Lower leg skin (tissue), 4 donors: Measurements from ENCODE around the gene TIAM2. TPM values are rescaled to one million over a fixed set of nuclear protein-coding genes. Genes with fewer than 3 reads are reported as not detected.

ENCODE experiments used
- DNase-seq, 2 donors: peaks; one replicate each; pipeline ENCODE4 v3.0.0-alpha.2; 2019; ENCODE audit warnings: low spot score in 2 of 2
- H3K4me3 ChIP-seq: fragments of 200-600 bp; sonication (generic); 2 replicates; pipeline ENCODE4 v1.5.1; 2017; ENCODE audit warnings: mild to moderate bottlenecking, low read depth; ENCODE audit not compliant: poor library complexity, severe bottlenecking
- POLR2A ChIP-seq, 2 donors: fragments of 450-650 bp; IDR thresholded peaks; one replicate each; pipeline ENCODE4 v1.6.1; 2016 to 2017; ENCODE audit warnings: antibody characterized with exemption in 2 of 2, mild to moderate bottlenecking in 1 of 2, moderate library complexity in 1 of 2
- WGBS, 2 donors: methylation state at CpG; one replicate each; pipeline ENCODE4 v1.1.5; 2018; 5-methylcytosine and 5-hydroxymethylcytosine counted together
- intact Hi-C: fragments of 100-400 bp; cut with DNase I; formaldehyde crosslinking; loops from one replicate; pipeline ENCODE4 v1.15.0; 2023; ENCODE audit warnings: low total_unique reads
- total RNA-seq, 4 donors: library from RNA; depleted of rRNA; stranded (reverse); fragments of >200 nt; gene quantifications; one replicate each; pipeline ENCODE4 v1.1.0, GENCODE V29; 2016
- TF ChIP-seq, protein P1 (sequence below), 3 donors: fragments of 450-650 bp; IDR thresholded peaks; one replicate each; pipeline ENCODE4 v1.5.1; 2016; ENCODE audit warnings: antibody characterized with exemption in 3 of 3, mild to moderate bottlenecking in 3 of 3, moderate library complexity in 2 of 3

Gene TIAM2
- total RNA-seq, 4 donors from 2014 or later: 5.4 to 11.0 (median 7.4) TPM

GRCh38 chr6:155171109-155171746, 176.1 kb downstream of the TIAM2 start:
- WGBS, 2 donors: 13 to 18% methylated on average over 6 of the region's 6 CpGs
- intact Hi-C loops: no loop called here
- peak; percentile 68 to 93 for DNase-seq
- no peak for TF ChIP-seq POLR2A (IDR thresholded peaks at IDR 0.05)
- TF ChIP-seq, protein P1, sequence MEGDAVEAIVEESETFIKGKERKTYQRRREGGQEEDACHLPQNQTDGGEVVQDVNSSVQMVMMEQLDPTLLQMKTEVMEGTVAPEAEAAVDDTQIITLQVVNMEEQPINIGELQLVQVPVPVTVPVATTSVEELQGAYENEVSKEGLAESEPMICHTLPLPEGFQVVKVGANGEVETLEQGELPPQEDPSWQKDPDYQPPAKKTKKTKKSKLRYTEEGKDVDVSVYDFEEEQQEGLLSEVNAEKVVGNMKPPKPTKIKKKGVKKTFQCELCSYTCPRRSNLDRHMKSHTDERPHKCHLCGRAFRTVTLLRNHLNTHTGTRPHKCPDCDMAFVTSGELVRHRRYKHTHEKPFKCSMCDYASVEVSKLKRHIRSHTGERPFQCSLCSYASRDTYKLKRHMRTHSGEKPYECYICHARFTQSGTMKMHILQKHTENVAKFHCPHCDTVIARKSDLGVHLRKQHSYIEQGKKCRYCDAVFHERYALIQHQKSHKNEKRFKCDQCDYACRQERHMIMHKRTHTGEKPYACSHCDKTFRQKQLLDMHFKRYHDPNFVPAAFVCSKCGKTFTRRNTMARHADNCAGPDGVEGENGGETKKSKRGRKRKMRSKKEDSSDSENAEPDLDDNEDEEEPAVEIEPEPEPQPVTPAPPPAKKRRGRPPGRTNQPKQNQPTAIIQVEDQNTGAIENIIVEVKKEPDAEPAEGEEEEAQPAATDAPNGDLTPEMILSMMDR (IDR thresholded peaks at IDR 0.05): no peak
- no peak overlapping the region for H3K4me3 ChIP-seq

GRCh38 chr6:155171747-155172449, 176.8 kb downstream of the TIAM2 start:
- TF ChIP-seq, protein P1 (IDR thresholded peaks at IDR 0.05): no peak
- no peak for TF ChIP-seq POLR2A (IDR thresholded peaks at IDR 0.05)
- no peak overlapping the region for H3K4me3 ChIP-seq
- intact Hi-C loops: no loop called here
- WGBS, 2 donors: 43 to 47% methylated on average over 7 of the region's 7 CpGs
- no peak for DNase-seq

- no peak for DNase-seq
- TF ChIP-seq POLR2A (IDR thresholded peaks at IDR 0.05): no peak
- TF ChIP-seq, protein P1 (IDR thresholded peaks at IDR 0.05): no peak
- H3K4me3 ChIP-seq: no peak overlapping the region
- intact Hi-C loops: no loop called here
- 67 to 69% methylated on average over 5 of the region's 5 CpGs for WGBS, 2 donors
Measured at GRCh38 chr6:155173488-155173887, 178.4 kb downstream of the TIAM2 start.

DNA sequence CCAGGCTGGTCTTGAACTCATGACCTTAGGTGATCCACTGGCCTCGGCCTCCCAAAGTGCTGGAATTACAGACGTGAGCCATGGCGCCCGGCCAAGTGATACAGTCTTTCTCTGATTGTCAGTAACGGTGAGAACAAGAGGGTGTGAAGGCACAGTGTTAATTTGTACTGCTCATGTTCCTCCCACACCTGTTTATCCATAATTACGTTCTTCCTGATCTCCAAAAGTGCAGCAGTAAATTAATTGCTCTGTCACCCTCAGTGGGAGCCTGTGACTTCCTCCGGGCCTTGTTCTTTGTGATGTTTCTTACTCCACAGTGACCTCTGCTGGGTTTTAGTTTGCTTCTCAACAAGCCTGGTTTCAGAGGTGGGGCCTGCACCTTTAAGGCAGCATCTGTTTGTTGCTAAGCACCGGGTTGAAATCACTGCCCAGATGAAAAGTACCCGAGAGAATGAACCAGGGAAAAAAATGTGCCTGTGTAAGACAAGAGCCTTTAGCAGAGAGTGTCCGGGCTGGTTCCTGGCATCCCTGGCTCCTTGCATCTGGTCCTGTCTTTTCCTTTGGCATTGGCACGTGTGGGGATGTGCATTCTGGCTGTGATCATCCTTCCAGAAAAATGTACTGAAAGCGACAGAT, 179.6 kb downstream of the TIAM2 start:
- intact Hi-C loops: no loop called here
- peak in 1 of 2 donors; percentile 66 for DNase-seq
- WGBS, 2 donors: 23 to 29% methylated on average over 12 of the region's 12 CpGs
- no peak overlapping the region for H3K4me3 ChIP-seq
- TF ChIP-seq, protein P1 (IDR thresholded peaks at IDR 0.05): no peak
- no peak for TF ChIP-seq POLR2A (IDR thresholded peaks at IDR 0.05)

GRCh38 chr6:155177363-155177961, 182.3 kb downstream of the TIAM2 start:
- WGBS, 2 donors: 88 to 91% methylated on average over 4 of the region's 4 CpGs
- intact Hi-C loops: no loop called here
- DNase-seq: peak in 1 of 2 donors; percentile 38
- H3K4me3 ChIP-seq: no peak overlapping the region
- TF ChIP-seq, protein P1 (IDR thresholded peaks at IDR 0.05): no peak
- TF ChIP-seq POLR2A (IDR thresholded peaks at IDR 0.05): no peak
